HG03039 (cell line): ENCODE results near the gene SNRNP35.
"Not testable (repeated sequence)": the region's sequence is repeated elsewhere in the genome, so short reads cannot be mapped to it uniquely, and the experiment has no call there.

ENCODE experiments used
- ATAC-seq: cut with Tn5 transposase; IDR thresholded peaks from one replicate; pipeline ENCODE4 v1.9.1; 2021; ENCODE audit warnings: mild to moderate bottlenecking, moderate library complexity; ENCODE audit not compliant: unreplicated experiment

SNRNP35 gene

DNA sequence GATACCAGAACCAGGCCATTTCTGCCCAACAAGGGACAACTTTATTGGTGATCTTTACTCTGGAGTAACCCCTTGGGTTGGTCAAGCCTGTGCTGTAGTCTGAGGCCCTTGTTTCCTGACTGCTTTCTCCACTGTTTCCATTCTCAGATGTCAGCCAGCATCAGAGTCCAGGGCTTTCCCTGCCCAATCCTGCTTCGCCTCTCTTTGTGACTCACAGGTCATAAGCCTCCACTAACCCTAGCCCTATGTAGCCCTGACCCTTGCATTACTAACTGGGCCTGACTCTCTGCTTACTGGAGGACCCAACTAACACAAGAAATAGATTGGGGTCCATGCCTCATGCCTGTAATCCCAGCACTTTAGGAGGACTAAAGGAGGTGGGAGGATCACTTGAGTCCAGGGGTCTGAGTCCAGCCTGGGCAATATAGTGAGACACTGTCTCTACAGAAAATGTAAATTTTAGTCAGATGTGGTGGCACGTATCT, 8.6 kb upstream of the SNRNP35 start:
- ATAC-seq: no peak

- no peak for ATAC-seq
Observed at GRCh38 chr12:123449856-123450255, 8.1 kb upstream of the SNRNP35 start.

GRCh38 chr12:123450636-123451035, 7.3 kb upstream of the SNRNP35 start:
- ATAC-seq: no peak

DNA sequence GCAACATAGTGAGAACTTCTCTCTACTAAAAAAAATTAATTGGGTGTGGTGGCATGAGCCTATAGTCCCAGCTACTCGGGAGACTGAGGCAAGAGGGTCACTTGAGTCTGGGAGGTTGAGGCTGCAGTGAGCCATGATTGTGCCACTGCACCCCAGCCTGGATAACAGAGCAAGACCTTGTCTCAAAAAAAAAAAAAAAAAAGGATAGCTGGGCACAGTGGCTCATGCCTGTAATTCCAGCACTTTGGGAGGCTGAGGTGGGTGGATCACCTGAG, 5.7 kb upstream of the SNRNP35 start:
- ATAC-seq: not testable (repeated sequence)

DNA sequence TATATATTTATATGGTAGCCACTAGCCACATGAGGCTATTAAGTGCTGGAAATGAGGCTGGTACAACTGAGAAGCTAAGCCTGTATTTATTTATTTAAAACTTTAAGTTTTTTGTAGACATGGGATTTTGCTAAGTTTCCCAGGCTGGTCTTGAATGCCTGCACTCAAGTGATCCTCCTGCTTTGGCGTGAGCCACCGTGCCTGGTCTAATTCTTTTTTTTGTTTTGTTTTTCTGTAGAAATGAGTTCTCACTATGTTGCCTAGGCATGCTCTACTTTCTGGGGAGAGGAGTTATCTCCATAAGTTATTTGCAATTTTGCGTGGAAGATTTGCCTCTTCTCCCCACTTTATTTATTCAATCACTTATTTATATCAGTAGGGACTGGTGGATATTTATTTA, 4.8 kb upstream of the SNRNP35 start:
- ATAC-seq: no peak

DNA sequence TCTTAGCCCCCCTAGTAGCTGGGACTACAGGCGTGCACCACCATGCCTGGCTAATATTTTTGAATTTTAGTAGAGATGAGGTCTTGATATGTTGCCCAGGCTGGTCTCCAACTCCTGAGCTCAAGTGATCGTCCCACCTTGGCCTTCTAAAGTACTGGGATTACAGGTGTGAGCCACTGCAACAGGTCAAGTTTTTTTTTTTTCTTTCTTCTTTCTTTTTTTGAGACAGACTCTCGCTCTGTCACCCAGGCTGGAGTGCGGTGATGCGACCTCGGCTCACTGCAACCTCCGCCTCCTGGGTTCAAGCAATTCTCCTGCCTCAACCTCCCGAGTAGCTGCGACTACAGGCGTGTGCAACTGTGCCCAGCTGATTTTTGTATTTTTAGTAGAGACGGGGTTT, 5.2 kb downstream of the SNRNP35 start:
- ATAC-seq: not testable (repeated sequence)

DNA sequence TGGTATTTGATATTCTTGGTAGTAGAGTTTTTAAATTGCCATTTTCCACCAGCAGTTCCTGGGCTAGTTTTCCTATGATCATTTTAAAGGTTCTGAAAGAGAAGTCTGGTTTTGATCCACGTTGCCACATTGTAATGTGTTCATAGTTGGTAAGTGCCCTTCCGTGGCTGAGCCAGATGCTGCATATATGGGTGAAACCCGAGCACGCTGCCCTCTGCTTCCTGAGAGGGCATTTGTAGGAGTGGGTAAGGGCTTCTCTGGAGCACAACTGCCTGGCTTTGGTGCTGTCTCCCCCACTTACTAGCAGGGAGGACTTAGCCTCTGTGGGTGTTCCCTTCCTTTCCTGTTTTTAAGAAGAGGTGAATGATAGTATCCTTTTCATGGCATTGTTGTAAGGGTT, 7.1 kb downstream of the SNRNP35 start:
- ATAC-seq: no peak

DNA sequence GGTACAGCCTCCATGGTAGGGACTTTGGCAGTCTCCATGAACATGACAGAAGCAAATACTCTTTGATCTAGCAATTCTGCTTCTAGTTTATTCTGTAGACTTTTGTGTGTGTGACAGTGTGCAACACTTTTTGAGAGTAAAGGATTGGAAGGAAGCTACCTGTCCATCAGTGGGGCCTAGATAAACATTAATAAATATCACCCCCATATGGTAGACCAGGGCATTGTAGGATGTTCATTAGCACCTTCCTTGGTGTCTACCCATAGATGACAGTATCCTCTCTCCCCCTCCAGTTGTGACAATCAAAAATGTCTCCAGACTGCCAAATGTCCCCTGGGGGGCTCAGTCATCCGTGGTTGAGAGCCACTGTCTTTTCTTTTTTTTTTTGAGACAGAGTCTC, 10.8 kb downstream of the SNRNP35 start:
- ATAC-seq: peak; percentile 54

DNA sequence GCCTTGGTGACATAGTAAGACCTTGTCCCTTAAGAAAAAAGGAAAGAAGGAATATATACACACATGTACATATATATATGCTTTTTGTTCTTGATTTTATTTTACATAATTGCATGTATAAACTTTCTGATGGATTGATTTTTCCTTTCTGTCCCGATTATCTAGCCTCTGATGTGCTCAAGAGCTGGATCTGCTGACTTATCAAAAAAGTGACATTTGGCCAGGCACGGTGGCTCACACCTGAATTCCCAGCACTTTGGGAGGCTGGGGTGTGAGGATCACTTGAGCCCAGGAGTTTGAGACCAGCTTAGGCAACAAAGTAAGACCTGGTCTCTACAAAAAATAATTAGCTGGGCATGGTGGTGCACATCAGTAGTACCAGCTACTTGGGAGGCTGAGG, 12.0 kb downstream of the SNRNP35 start:
- ATAC-seq: no peak

DNA sequence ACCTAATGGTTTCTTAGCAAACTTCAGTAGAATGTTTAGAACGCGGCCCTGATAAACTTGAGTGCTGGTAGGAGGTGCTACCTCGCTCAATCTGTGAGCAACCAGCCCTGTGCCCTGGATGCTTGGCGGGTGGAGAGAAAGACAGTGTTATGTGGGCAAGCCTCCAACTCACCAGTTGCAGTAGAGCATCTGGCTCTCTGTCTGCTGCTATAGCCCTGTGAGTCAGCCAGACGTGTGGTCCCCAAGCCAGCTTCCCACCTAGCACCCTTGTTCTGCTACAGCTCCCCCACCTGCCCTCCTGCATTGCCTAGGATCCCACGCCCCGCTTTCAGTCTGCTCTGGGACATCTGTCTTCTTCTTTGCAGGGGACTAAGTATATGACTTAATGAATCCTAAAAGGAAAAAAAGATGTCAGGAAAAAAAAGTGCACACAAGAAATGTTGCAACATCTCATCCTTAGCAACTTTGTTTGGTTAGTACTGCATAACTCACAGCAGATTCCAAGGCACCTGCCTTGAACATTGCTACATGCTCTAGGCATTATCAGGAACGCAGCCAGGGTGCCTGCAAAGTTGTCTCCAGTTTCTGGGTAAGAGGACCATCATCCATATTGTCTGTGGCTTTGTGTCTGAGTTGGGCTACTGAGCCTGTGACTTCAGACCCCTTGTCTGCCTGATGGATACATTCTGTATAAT, 13.6 kb downstream of the SNRNP35 start:
- no peak for ATAC-seq

DNA sequence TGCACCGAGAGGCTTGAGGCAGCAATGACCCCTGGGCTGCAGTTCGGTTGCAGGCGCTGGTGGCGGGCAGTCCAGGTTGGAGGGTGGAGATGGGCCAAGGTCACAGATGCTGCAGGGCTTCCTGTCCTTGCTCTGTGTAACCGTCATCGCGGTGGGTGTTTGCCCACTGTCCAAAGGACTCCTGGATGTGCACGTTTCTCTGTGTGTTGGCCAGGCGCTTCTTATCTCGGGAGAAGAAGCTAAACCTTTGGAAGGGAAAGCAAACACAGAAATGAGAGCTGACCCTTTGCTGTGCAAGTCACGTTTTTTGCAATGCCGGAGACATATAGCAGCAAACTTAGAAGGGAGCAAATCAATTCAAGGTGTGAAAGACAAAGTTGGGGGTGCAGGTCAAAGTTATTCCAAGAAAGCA, 14.5 kb downstream of the SNRNP35 start:
- no peak for ATAC-seq

DNA sequence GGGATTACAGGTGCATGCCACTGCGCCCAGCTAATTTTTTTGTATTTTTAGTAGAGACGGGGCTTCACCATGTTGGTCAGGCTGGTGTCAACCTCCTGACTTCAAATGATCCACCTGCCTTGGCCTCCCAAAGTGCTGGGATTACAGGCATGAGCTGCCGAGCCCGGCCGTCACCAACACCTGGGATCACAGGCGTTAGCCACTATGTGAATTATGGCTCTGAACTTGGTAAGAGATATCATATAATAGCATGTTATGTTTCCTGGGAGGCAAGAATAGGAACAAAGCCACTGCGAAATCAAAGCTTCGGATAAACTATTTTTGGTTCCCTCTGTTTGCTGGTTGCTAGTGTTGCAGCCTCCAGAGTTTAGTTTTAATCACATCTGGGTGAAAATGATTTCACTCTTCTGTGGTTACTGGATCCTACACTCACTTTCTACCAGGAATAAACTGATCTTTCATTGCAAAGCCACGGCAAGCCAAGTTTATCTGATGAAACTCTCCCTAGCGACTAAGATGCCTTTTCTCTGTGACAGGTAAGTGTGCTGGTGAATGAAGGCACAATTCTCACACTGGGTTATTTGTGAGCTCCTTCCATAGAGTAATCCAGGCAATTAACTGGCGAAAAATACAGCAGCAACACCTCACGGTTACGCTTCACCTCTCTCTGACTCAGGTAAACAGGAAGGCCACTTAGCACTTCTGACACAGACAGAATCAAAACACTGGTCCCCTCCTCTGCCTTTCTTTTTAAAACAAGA, 16.7 kb downstream of the SNRNP35 start:
- no peak for ATAC-seq

DNA sequence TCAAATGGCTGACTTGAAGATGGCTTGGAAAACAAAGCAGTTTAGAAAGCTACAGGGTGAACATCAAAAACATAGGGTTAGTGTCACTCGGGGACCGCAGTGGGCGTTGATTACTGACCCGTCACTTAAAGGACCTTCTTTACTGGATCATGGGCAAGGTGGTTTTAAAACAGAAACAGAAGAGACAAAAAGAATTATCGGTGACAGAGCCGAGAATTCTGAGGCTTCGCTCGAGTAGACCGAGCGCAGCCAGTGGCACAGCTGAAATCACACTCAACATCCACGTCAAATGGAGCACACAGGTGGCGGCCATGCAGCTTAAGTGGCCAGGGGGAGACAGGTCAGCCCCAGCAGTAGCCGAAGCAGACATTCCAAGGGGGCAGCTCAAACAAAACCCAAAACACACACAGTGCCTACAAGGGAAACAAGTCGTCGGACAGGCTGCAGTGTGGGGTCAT, 17.3 kb downstream of the SNRNP35 start:
- no peak for ATAC-seq

DNA sequence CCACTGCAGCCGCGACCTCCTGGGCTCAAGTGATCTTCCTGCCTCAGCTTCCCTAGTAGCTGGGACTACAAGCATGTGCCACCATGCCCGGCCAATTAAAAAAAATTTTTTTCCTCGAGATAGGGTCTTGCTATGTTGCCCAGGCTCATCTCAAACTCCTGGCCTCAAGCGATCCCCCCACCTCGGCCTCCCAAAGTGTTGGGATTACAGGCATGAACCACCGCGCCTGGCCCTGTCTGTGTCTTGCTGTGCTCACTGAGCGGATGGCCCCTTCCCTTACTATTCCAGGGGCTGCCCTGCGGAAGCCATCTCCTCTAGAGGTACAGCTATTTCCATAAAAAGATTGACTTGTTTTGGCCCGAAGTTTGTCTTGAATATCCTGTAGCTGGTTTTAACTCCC, 20.1 kb downstream of the SNRNP35 start:
- no peak for ATAC-seq

DNA sequence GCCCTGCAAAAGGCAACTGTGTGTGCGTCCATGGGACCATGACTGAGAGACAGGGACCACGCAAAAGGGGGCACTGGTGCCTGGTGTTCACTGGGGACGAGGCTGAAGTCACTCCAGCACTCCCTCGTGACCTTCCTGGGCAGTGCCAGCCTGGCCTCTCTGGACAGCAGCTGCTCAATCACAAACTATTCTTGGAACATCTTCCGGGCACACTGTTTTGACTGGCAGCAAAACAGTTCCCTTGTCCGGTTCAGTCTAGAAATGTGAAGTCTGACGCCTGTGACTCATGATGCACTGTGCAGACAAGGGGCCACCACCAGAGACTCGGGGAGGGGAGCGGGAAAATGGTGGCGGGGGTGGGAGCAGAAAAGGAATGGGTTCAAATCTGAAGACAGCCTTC, 20.8 kb downstream of the SNRNP35 start:
- ATAC-seq: no peak

- no peak for ATAC-seq
Observed at GRCh38 chr12:123479442-123480180, 21.7 kb downstream of the SNRNP35 start.

GRCh38 chr12:123481251-123481650, 23.3 kb downstream of the SNRNP35 start:
- ATAC-seq: not testable (repeated sequence)

DNA sequence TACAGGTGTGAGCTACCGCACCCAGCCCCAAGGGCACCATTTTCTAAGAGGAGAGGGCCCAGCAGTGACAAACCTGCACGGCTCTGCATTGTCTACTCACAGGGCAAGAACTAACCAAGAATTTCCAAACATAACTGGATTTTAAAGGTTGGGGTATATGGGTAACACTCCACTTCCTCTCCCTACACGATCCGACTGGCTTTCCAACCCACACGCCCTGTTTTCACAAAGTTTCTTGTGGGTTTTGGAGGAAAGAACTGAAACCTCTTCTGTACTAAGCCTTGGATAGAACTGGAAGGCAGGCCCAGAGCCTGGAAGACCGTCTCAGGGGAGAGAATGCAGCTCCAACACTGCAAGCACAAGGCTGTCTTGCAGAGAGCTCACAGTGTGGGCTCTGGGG, 24.9 kb downstream of the SNRNP35 start:
- no peak for ATAC-seq

DNA sequence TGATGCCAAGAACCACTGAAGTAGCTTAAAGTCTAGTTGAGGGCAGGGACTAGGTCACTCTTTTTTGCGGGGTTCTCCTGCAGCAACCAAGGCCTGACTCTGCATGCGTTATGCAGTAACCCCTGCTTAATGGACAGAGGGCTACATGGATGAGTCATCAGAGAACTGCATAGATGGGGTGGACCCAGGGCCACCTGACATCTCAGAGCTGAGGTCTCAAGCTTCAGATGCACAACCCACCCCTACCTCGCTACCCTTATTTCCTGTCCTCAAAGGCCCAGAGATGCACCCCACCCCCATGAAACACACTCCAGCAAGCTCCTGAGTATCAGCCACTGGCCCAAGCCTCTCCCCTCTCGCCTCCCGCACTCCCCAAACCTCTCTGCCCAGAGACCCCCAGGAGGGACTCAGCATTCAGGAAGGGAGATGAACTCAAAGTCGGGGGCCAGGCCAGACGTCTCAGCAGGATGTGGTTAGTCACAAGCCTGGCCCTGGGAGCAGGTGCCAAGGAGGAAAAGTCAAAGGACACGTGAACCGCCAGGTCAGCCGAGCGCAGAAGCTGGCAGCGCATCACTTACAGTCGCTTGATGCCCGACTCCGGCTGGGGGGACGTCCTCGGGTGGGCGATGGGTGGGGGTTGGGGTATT, 25.8 kb downstream of the SNRNP35 start:
- no peak for ATAC-seq

DNA sequence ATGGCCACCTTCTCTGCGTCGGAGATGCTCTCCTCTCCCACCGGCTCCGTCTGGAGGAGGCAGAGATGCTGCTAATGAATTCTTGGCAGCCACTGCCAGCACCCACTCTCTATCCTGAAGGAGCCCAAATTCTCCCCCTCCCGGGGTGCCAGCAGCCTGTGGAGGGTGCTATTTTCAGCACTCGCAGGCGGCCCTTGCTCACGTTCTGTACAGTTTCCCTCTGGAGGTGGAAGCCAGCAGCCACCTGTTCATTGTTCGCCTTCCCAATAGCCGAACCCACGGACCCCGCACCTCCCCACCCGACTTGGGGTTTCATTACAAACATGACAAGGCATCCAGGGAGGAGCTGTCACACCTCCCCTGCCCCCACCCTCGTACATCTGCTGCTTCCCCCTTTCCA, 27.8 kb downstream of the SNRNP35 start:
- no peak for ATAC-seq

GRCh38 chr12:123487428-123487827, 29.5 kb downstream of the SNRNP35 start:
- no peak for ATAC-seq
